ENCODE data around the gene PEX26.

DNA sequence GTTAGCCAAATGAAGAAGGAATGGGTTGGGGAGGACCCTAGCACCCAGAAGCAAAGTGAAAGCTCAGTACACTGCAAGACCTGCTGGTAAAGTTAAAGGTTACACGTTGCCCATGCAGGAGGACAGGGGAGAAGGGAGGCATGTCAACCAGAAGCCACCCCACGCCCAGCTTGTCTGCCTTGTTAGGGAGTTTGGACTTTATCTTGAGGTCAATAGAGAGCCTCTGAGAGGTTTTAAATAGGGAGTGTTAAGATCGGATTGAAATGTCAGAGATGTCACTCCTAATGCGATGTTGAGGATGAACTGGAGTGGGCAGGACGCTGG lies 18.7 kb upstream of the PEX26 start:
- TF ChIP-seq ZNF24 (IDR thresholded peaks at IDR 0.05) (no peak), SRSF3 (IDR thresholded peaks at IDR 0.05; ENCODE audit: insufficient read depth, low read length) (no peak), CBFB (CRISPR knock-in tag; IDR thresholded peaks at IDR 0.05) (no peak), HDAC1 (IDR thresholded peaks at IDR 0.05) (no peak), KDM5B (IDR thresholded peaks at IDR 0.05; ENCODE audit: insufficient replicate concordance, low read depth, low read length) (no peak), JUN (IDR thresholded peaks at IDR 0.05; ENCODE audit: borderline replicate concordance, low read depth, low read length) (no peak), JUN (CRISPR knock-in tag; IDR thresholded peaks at IDR 0.05; ENCODE audit: borderline replicate concordance) (no peak), FOXM1 (IDR thresholded peaks at IDR 0.05; ENCODE audit: low read depth) (no peak), FOXM1 (CRISPR knock-in tag; IDR thresholded peaks at IDR 0.05; ENCODE audit: low read depth) (no peak), MECOM (CRISPR knock-in tag; IDR thresholded peaks at IDR 0.05) (no peak), GTF2F1 (IDR thresholded peaks at IDR 0.05; ENCODE audit: low read depth, low read length) (no peak)
- TF ChIP-seq, protein P1, sequence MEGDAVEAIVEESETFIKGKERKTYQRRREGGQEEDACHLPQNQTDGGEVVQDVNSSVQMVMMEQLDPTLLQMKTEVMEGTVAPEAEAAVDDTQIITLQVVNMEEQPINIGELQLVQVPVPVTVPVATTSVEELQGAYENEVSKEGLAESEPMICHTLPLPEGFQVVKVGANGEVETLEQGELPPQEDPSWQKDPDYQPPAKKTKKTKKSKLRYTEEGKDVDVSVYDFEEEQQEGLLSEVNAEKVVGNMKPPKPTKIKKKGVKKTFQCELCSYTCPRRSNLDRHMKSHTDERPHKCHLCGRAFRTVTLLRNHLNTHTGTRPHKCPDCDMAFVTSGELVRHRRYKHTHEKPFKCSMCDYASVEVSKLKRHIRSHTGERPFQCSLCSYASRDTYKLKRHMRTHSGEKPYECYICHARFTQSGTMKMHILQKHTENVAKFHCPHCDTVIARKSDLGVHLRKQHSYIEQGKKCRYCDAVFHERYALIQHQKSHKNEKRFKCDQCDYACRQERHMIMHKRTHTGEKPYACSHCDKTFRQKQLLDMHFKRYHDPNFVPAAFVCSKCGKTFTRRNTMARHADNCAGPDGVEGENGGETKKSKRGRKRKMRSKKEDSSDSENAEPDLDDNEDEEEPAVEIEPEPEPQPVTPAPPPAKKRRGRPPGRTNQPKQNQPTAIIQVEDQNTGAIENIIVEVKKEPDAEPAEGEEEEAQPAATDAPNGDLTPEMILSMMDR (IDR thresholded peaks at IDR 0.05 in 2 of 3, conservative IDR thresholded peaks at IDR 0.05 in 1 of 3; ENCODE audit: insufficient read depth in 2 of 3, low read depth in 1 of 3, low read length in 3 of 3) = no peak
- TF ChIP-seq, protein P2, sequence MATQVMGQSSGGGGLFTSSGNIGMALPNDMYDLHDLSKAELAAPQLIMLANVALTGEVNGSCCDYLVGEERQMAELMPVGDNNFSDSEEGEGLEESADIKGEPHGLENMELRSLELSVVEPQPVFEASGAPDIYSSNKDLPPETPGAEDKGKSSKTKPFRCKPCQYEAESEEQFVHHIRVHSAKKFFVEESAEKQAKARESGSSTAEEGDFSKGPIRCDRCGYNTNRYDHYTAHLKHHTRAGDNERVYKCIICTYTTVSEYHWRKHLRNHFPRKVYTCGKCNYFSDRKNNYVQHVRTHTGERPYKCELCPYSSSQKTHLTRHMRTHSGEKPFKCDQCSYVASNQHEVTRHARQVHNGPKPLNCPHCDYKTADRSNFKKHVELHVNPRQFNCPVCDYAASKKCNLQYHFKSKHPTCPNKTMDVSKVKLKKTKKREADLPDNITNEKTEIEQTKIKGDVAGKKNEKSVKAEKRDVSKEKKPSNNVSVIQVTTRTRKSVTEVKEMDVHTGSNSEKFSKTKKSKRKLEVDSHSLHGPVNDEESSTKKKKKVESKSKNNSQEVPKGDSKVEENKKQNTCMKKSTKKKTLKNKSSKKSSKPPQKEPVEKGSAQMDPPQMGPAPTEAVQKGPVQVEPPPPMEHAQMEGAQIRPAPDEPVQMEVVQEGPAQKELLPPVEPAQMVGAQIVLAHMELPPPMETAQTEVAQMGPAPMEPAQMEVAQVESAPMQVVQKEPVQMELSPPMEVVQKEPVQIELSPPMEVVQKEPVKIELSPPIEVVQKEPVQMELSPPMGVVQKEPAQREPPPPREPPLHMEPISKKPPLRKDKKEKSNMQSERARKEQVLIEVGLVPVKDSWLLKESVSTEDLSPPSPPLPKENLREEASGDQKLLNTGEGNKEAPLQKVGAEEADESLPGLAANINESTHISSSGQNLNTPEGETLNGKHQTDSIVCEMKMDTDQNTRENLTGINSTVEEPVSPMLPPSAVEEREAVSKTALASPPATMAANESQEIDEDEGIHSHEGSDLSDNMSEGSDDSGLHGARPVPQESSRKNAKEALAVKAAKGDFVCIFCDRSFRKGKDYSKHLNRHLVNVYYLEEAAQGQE (IDR thresholded peaks at IDR 0.05; ENCODE audit: borderline replicate concordance) = no peak
- TF ChIP-seq, protein P2 (CRISPR knock-in tag; IDR thresholded peaks at IDR 0.05; ENCODE audit: low read depth) = no peak
